Uterus (tissue), 2 donors: Measurements from ENCODE around the gene SUCLA2.

Experiments
- POLR2A ChIP-seq, 2 donors: fragments of 450-650 bp; IDR thresholded peaks; one replicate each; pipeline ENCODE4 v1.6.1; 2016; ENCODE audit warnings: antibody characterized with exemption in 2 of 2, mild to moderate bottlenecking in 1 of 2, moderate library complexity in 1 of 2
- TF ChIP-seq, protein P1 (sequence below), 4 experiments: fragments of 200-600 bp in 2 of 4; fragments of 450-650 bp in 2 of 4; sonication (generic) in 2 of 4; IDR thresholded peaks; one replicate each; pipeline ENCODE4 v1.5.1; 2016 to 2019; ENCODE audit warnings: antibody characterized with exemption in 4 of 4, mild to moderate bottlenecking in 2 of 4, moderate library complexity in 1 of 4

GRCh38 chr13:48029859-48030258 lies 28.8 kb upstream of the SUCLA2 start:
- TF ChIP-seq, protein P1, sequence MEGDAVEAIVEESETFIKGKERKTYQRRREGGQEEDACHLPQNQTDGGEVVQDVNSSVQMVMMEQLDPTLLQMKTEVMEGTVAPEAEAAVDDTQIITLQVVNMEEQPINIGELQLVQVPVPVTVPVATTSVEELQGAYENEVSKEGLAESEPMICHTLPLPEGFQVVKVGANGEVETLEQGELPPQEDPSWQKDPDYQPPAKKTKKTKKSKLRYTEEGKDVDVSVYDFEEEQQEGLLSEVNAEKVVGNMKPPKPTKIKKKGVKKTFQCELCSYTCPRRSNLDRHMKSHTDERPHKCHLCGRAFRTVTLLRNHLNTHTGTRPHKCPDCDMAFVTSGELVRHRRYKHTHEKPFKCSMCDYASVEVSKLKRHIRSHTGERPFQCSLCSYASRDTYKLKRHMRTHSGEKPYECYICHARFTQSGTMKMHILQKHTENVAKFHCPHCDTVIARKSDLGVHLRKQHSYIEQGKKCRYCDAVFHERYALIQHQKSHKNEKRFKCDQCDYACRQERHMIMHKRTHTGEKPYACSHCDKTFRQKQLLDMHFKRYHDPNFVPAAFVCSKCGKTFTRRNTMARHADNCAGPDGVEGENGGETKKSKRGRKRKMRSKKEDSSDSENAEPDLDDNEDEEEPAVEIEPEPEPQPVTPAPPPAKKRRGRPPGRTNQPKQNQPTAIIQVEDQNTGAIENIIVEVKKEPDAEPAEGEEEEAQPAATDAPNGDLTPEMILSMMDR (IDR thresholded peaks at IDR 0.05), result no peak
- TF ChIP-seq POLR2A (IDR thresholded peaks at IDR 0.05), result no peak
